HG02840 (cell line): Measurements from ENCODE around the gene TMC5.
"Not testable (repeated sequence)": the region's sequence is repeated elsewhere in the genome, so short reads cannot be mapped to it uniquely, and the experiment has no call there.

Experiments
- ATAC-seq: cut with Tn5 transposase; IDR thresholded peaks from one replicate; pipeline ENCODE4 v1.9.1; 2021; ENCODE audit warnings: mild to moderate bottlenecking, moderate library complexity, moderate number of reproducible peaks; ENCODE audit not compliant: unreplicated experiment, low FRiP score

The TMC5 gene

GRCh38 chr16:19417640-19418039, at the start of gene TMC5:
TMC5 (plus strand) TSS chr16:19417883; CDS start chr16:19440039, 22,156 bp downstream.
- no peak for ATAC-seq

GRCh38 chr16:19372541-19372940, 45.1 kb upstream of the TMC5 start:
- not testable (repeated sequence) for ATAC-seq

- no peak for ATAC-seq
These were observed 43.3 kb upstream of the TMC5 start for GRCh38 chr16:19374402-19374801.

GRCh38 chr16:19375561-19376158, 42.0 kb upstream of the TMC5 start:
- ATAC-seq, result no peak

- ATAC-seq, result no peak
These were observed 39.8 kb upstream of the TMC5 start for GRCh38 chr16:19377864-19378263.

GRCh38 chr16:19378511-19378910, 39.2 kb upstream of the TMC5 start:
- no peak for ATAC-seq

- ATAC-seq, result no peak
These were observed 37.8 kb upstream of the TMC5 start for GRCh38 chr16:19379838-19380237.

GRCh38 chr16:19380328-19380727, 37.4 kb upstream of the TMC5 start:
- no peak for ATAC-seq

GRCh38 chr16:19382084-19382801, 35.4 kb upstream of the TMC5 start:
- ATAC-seq, result no peak

GRCh38 chr16:19382887-19383816, 34.5 kb upstream of the TMC5 start:
- no peak for ATAC-seq

GRCh38 chr16:19384656-19385055, 33.0 kb upstream of the TMC5 start:
- ATAC-seq, result no peak

- ATAC-seq, result no peak
These were observed 31.2 kb upstream of the TMC5 start for GRCh38 chr16:19386525-19386924.

- ATAC-seq, result no peak
These were observed 28.4 kb upstream of the TMC5 start for GRCh38 chr16:19389246-19389645.

GRCh38 chr16:19391185-19391776, 26.4 kb upstream of the TMC5 start:
- not testable (repeated sequence) for ATAC-seq

GRCh38 chr16:19392352-19392751, 25.3 kb upstream of the TMC5 start:
- no peak for ATAC-seq

GRCh38 chr16:19393226-19394111, 24.2 kb upstream of the TMC5 start:
- ATAC-seq, result no peak

- ATAC-seq, result not testable (repeated sequence)
These were observed 21.9 kb upstream of the TMC5 start for GRCh38 chr16:19395646-19396267.

GRCh38 chr16:19396555-19397011, 21.1 kb upstream of the TMC5 start:
- no peak for ATAC-seq

- not testable (repeated sequence) for ATAC-seq
These were observed 20.3 kb upstream of the TMC5 start for GRCh38 chr16:19397373-19397772.
